HEK293T (cell line): ENCODE results near the gene SEL1L3.

Experiments used
- NFRKB ChIP-seq: fragments of 450-650 bp; IDR thresholded peaks from 2 replicates; pipeline ENCODE4 v1.6.1; 2016; ENCODE audit warnings: mild to moderate bottlenecking, moderate library complexity
- SUZ12 ChIP-seq: fragments of 450-650 bp; IDR thresholded peaks from 2 replicates; pipeline ENCODE4 v1.6.1; 2016; ENCODE audit warnings: mild to moderate bottlenecking

DNA sequence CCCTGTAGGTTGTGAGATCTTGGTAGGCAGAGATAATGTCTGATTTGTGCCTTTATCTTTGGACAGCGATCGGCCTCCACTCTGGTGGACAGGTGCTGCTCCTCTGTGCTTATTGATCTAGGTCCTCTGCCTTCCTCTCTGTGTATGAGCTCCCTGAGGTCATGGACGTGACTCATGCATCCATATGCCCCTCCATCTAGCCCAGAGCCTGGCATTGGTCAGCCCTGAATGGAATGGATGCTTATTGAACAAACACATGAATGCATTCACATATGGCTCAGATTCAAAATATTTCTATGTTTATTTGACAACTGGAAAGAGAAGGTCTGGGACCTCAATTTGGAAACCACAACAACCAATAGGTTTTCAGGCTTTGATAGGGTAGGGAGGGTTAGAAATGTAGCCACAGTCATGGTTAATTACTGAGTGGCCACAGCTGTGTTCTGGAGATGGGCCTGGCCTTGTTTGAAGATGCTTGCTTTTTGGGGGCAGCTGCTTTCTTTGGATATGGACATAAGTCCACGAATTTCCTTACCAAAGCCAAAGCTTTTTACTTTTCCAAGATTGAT is 76.2 kb downstream of the SEL1L3 start:
- TF ChIP-seq NFRKB (no peak), SUZ12 (no peak)
